ENCODE measurements around the gene COBLL1. TPM values are rescaled to one million over a fixed set of nuclear protein-coding genes. Genes with fewer than 3 reads are reported as not detected.

The COBLL1 gene
- total and polyA plus RNA-seq, 2 of the 4 experiments (the other 2 are of a cell fraction) = 0.79 to 1.1 TPM

GRCh38 chr2:164766216-164766953, 75.2 kb downstream of the COBLL1 start:
- H3K14ac ChIP-seq (replicated peaks; ENCODE audit: low read depth, low read length) = no peak overlapping the region
- no peak overlapping the region for H2AK9ac ChIP-seq (replicated peaks; ENCODE audit: low read depth, low read length, poor library complexity)
- no peak overlapping the region for H3K4me2 ChIP-seq (ENCODE audit: low read depth, low read length)
- BruUV-seq (replicated peaks) = no TSS peak
- ATAC-seq (ENCODE audit: low read depth) (no peak), DNase-seq (no peak)
- H3K9me1 ChIP-seq (ENCODE audit: insufficient read depth, low read length) = no peaks in the 10 kb centered on the region
- no peak for TF ChIP-seq RCOR1 (IDR thresholded peaks at IDR 0.05; ENCODE audit: insufficient replicate concordance, low read length)
- TF ChIP-seq NFE2L2 (IDR thresholded peaks at IDR 0.05; ENCODE audit: low read depth, low read length) = no peak
- no peak for TF ChIP-seq CHD1 (IDR thresholded peaks at IDR 0.05; ENCODE audit: low read depth, low read length)
- no peak for TF ChIP-seq BHLHE40 (IDR thresholded peaks at IDR 0.05; ENCODE audit: low read depth, low read length)
- no peak for TF ChIP-seq CTCF (conservative IDR thresholded peaks at IDR 0.05; ENCODE audit: low read depth, low read length)
- no peak for TF ChIP-seq SMC3 (IDR thresholded peaks at IDR 0.05; ENCODE audit: low read depth, low read length)
- TF ChIP-seq MXI1 (IDR thresholded peaks at IDR 0.05; ENCODE audit: borderline replicate concordance, low read depth, low read length) = no peak
- TF ChIP-seq RAD21 (IDR thresholded peaks at IDR 0.05; ENCODE audit: low read length) = no peak
- TF ChIP-seq USF2 (IDR thresholded peaks at IDR 0.05; ENCODE audit: low read depth, low read length) = no peak
- no peak for TF ChIP-seq MAZ (IDR thresholded peaks at IDR 0.05; ENCODE audit: borderline replicate concordance, low read depth, low read length)
- no peak for TF ChIP-seq FOS (IDR thresholded peaks at IDR 0.05; ENCODE audit: low read depth, low read length)
- POLR2A ChIA-PET (ENCODE audit: unreplicated experiment) = no interaction called here
- H3K23ac ChIP-seq (ENCODE audit: low read depth, low read length) = no peak overlapping the region
- no peaks in the 10 kb centered on the region for H3K4me1 ChIP-seq (ENCODE audit: control insufficient read depth, insufficient read depth, low read length)
- no peak overlapping the region for H2AK5ac ChIP-seq (ENCODE audit: low read depth, low read length)
- dilution Hi-C loops (cut with HindIII; ENCODE audit: low sequenced_read_pairs, unreplicated experiment) (no loop called here), in situ Hi-C loops (cut with MboI; ENCODE audit: low sequenced_read_pairs) (no loop called here), intact Hi-C loops (cut with micrococcal nuclease) (no loop called here)
- no peak overlapping the region for H3K18ac ChIP-seq (ENCODE audit: low read depth, low read length)
- H2BK120ac ChIP-seq (ENCODE audit: low read depth, low read length) = no peak overlapping the region
- H2AFZ ChIP-seq (replicated peaks; ENCODE audit: low read length, poor library complexity) = no peak overlapping the region
- H2BK5ac ChIP-seq (ENCODE audit: low read depth, low read length, poor library complexity, severe bottlenecking) = no peak overlapping the region
- H3K27me3 ChIP-seq (ENCODE audit: control insufficient read depth, insufficient read depth, low read length) = no peaks in the 10 kb centered on the region
- no peak overlapping the region for H2BK15ac ChIP-seq (ENCODE audit: low read depth, low read length)
- no peak overlapping the region for H2BK20ac ChIP-seq (ENCODE audit: low read depth, low read length)
- H4K8ac ChIP-seq (ENCODE audit: low read depth in 2 of 2, low read length in 2 of 2) = no peak overlapping the region
- H4K91ac ChIP-seq (ENCODE audit: insufficient read depth, low read depth, low read length) = no peak overlapping the region
- H3K4ac ChIP-seq (ENCODE audit: low read depth, low read length) = no peak overlapping the region
- no peak overlapping the region for H3K56ac ChIP-seq (ENCODE audit: extremely low read depth, insufficient read depth, low read length)
- no peak overlapping the region for H3K4me3 ChIP-seq (ENCODE audit: insufficient read depth, low read depth, low read length)
- H4K20me1 ChIP-seq (ENCODE audit: insufficient read depth, low read length) = no peaks in the 10 kb centered on the region
- no peak overlapping the region for H3K27ac ChIP-seq (ENCODE audit: insufficient read depth, low read length)
- no CpG with 5 or more reads among the region's 4 CpGs for WGBS, 2 experiments (ENCODE audit: extremely low coverage in 2 of 2, insufficient read length in 1 of 2)
- CTCF ChIA-PET = no interaction called here
- H3K9me3 ChIP-seq (ENCODE audit: control insufficient read depth, insufficient read depth, low read length) = no peaks in the 10 kb centered on the region
- H4K5ac ChIP-seq (ENCODE audit: low read depth, low read length) = no peak overlapping the region
- H3K9ac ChIP-seq (ENCODE audit: low read depth, low read length) = no peak overlapping the region
- H3K79me1 ChIP-seq (ENCODE audit: low read depth in 1 of 2, low read length in 2 of 2) = no peaks in the 10 kb centered on the region
- H3K36me3 ChIP-seq (ENCODE audit: control insufficient read depth, insufficient read depth, low read length) = no peaks in the 10 kb centered on the region
